ENCODE results near the gene RHOB.

Gene RHOB

GRCh38 chr2:20436716-20437470 lies 10.0 kb upstream of the RHOB start:
- DNase-seq (ENCODE audit: extremely low read depth in 1 of 2, low read depth in 1 of 2) = no peak

GRCh38 chr2:20438334-20439192 lies 8.3 kb upstream of the RHOB start:
- no peak for DNase-seq (ENCODE audit: extremely low read depth in 1 of 2, low read depth in 1 of 2)

GRCh38 chr2:20439193-20439475 lies 7.7 kb upstream of the RHOB start:
- DNase-seq (ENCODE audit: extremely low read depth in 1 of 2, low read depth in 1 of 2) = no peak

GRCh38 chr2:20439503-20439902 lies 7.4 kb upstream of the RHOB start:
- no peak for DNase-seq (ENCODE audit: extremely low read depth in 1 of 2, low read depth in 1 of 2)

DNA sequence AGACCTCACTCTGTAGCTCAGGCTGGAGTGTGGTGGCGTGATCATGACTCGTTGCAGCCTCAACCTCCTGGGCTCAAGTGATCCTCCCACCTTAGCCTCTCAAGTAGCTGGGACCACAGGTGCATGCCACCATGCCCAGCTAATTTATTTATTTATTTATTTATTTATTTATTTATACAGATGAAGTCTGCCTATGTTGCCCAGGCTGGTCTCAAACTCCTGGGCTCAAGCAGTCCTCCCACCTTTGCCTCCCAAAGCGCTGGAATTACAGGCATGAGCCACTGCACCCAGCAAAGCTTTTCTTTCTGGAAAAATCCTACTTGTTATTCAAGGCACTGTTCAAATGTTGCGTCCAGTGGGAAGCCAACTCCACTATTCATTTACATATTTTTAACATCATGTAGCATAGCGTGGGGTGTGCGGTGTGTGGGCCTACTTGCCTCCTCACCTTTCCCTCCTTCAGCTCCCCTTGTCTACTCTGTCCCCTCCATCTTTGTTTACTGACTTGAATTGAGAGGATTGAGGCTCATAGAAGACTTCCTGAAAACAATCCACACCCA lies 6.8 kb upstream of the RHOB start:
- no peak for DNase-seq (ENCODE audit: extremely low read depth in 1 of 2, low read depth in 1 of 2)

DNA sequence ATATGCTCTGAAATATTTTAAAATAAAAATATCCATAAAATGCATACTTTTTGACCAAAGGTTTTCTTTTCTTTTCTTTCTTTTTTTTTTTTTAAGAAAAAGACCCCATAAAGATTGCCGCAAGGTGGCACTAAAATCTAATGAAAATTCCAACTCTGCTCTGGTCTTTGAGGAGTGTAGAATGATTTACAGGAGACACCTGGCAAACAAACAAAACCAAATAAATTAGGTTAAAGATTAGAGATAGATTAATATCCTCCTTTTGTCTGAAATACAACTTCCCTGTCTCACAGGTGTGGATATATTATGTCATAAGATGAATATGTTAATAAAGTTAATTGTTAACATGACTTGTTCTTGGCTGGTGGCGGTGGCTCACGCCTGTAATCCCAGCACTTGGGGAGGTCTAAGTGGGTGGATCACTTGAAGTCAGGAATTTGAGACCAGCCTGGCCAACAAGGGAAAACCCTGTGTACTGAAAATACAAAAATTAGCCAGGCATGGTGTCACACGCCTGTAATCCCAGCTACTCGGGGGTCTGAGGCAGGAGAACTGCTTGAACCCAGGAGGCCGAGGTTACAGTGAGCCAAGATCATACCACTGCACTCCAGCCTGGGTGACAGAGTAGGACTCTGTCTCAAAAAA lies 3.5 kb upstream of the RHOB start:
- no peak for DNase-seq (ENCODE audit: extremely low read depth in 1 of 2, low read depth in 1 of 2)

DNA sequence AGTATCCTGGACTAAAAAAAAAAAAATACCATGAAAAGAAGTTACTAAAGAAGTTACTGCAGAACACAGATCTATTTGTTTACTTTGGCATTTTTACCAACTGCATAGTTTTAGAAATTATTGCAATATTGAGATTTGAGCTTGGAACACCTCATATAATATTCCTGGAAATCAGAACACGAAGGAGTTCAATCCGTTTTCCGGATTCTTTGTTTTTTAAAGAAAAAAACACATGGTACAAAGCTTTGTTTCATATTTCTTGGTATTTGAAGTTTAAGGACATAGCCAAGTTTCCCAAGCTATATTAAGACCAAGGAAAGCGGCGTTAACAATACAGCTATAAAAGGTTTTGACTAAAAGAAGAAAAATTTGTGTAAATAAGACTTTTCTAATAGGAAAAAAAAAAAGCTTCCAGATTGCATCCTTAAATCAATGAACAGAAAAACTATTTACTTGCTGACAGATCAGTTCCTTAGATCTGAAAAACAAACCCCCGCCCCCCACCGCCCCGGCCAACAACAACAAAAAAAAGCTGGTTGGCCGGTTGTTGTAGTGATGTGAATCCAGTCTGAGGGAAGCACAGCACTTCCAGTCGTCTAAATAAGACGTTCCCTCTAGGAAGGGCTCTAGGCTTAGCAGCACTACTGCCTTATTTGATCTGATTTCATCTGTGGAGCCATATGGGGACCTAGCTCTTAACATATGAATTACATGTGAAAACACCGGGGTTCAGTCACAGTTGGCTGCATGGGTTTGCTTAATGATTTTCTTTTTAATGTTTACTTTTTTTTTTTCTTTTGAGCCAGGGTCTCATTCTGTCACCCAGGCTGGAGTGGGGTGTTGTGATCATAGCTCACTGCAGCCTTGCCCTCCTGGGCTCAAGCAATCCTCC lies 2.5 kb upstream of the RHOB start:
- no peak for DNase-seq (ENCODE audit: extremely low read depth in 1 of 2, low read depth in 1 of 2)

- DNase-seq (ENCODE audit: extremely low read depth in 1 of 2, low read depth in 1 of 2) = no peak
These were observed 1.6 kb upstream of the RHOB start for GRCh38 chr2:20444993-20445910.

- no peak for DNase-seq (ENCODE audit: extremely low read depth in 1 of 2, low read depth in 1 of 2)
These were observed 488 bp upstream of the RHOB start for GRCh38 chr2:20446255-20446916.

DNA sequence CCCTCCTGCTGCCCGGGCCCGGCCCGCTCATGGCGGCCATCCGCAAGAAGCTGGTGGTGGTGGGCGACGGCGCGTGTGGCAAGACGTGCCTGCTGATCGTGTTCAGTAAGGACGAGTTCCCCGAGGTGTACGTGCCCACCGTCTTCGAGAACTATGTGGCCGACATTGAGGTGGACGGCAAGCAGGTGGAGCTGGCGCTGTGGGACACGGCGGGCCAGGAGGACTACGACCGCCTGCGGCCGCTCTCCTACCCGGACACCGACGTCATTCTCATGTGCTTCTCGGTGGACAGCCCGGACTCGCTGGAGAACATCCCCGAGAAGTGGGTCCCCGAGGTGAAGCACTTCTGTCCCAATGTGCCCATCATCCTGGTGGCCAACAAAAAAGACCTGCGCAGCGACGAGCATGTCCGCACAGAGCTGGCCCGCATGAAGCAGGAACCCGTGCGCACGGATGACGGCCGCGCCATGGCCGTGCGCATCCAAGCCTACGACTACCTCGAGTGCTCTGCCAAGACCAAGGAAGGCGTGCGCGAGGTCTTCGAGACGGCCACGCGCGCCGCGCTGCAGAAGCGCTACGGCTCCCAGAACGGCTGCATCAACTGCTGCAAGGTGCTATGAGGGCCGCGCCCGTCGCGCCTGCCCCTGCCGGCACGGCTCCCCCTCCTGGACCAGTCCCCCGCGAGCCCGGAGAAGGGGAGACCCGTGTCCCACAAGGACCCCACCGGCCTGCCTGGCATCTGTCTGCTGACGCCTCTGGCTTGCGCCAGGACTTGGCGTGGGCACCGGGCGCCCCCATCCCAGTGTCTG lies 767 bp downstream of the RHOB start:
- DNase-seq (ENCODE audit: extremely low read depth in 1 of 2, low read depth in 1 of 2) = no peak

DNA sequence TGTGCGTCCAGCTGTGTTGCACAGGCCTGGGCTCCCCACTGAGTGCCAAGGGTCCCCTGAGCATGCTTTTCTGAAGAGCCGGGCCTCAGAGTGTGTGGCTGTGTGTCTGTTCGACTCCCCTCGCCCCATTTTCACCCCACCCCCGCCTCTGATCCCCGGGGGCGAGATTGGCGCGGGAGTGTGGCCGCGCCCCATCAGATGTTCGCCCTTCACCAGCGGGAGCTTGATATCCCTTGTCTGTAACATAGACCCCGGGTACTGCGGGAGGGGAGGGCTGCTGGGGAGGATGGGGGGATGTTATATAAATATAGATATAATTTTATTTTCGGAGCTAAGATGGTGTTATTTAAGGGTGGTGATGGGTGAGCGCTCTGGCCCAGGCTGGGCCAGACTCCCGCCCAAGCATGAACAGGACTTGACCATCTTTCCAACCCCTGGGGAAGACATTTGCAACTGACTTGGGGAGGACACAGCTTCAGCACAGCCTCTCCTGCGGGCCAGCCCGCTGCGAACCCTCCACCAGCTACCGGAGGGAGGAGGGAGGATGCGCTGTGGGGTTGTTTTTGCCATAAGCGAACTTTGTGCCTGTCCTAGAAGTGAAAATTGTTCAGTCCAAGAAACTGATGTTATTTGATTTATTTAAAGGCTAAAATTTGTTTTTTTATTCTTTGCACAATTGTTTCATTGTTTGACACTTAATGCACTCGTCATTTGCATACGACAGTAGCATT lies 1.5 kb downstream of the RHOB start:
- no peak for DNase-seq (ENCODE audit: extremely low read depth in 1 of 2, low read depth in 1 of 2)

- DNase-seq (ENCODE audit: extremely low read depth in 1 of 2, low read depth in 1 of 2) = no peak
These were observed 2.1 kb downstream of the RHOB start for GRCh38 chr2:20448977-20449306.

- DNase-seq (ENCODE audit: extremely low read depth in 1 of 2, low read depth in 1 of 2) = no peak
These were observed 2.8 kb downstream of the RHOB start for GRCh38 chr2:20449501-20450200.

- DNase-seq (ENCODE audit: extremely low read depth in 1 of 2, low read depth in 1 of 2) = no peak
These were observed 3.5 kb downstream of the RHOB start for GRCh38 chr2:20450201-20450999.

DNA sequence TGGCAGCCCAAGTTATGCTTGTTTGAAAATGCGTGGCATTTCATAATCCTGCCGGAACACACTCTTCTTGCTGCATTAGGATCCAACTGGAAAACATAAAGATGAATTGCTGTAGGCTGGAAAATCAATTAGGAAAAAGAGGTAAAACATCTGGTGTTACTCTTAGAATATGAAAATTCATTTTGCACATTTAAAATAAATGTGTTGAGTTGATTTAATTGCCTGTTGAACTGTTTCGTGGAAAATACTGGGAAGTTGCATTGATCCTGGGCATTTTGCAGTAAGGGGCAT lies 4.1 kb downstream of the RHOB start:
- DNase-seq (ENCODE audit: extremely low read depth in 1 of 2, low read depth in 1 of 2) = no peak

DNA sequence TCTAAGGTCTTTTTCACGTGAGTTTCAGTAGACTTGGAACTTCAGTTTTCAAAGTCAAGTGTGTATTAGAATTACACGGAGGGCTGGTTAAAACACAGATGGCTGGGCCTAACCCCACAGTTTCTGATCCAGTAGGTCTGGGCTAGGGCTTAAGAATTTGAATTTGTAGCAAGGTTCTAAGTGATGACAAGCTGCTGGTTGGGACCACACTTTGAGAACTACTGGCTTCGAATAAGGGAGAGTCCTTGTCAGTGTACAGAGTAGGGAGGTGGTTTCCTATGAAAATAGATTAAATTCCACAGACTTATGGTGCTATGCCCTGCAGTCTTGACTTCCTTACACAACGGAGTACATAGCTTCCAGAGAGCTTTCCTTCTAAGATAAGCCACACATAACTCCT lies 4.5 kb downstream of the RHOB start:
- DNase-seq (ENCODE audit: extremely low read depth in 1 of 2, low read depth in 1 of 2) = no peak

Measured in activated CD8-positive, alpha-beta memory T cell treated with anti-CD3 and anti-CD28 coated beads for 1 hour (primary cell).